ENCODE data around the gene CCDC40. TPM values are rescaled to one million over a fixed set of nuclear protein-coding genes. Genes with fewer than 3 reads are reported as not detected.

Gene CCDC40
- total RNA-seq, 1 experiment from 2014 or later: 14.2 TPM

GRCh38 chr17:80130992-80131391, 94.5 kb downstream of the CCDC40 start:
- POLR2A ChIA-PET (ENCODE audit: unreplicated experiment): no interaction called here
- Histone ChIP-seq H3K4me1 (replicated peaks; ENCODE audit: insufficient read depth) (no peaks in the 10 kb centered on the region), H4K20me1 (ENCODE audit: insufficient read depth) (no peaks in the 10 kb centered on the region), H3F3A (ENCODE audit: insufficient read depth, low read depth) (peaks cover 6% of the 10 kb centered on the region; the same call in 1 of the 2 replicates), H3K36me3 (ENCODE audit: low read depth) (no peaks in the 10 kb centered on the region), H3K4me2 (no peak overlapping the region), H3K9me2 (ENCODE audit: insufficient read depth) (no peaks in the 10 kb centered on the region), H2AFZ (no peak overlapping the region), H3K79me2 (ENCODE audit: low read depth) (no peaks in the 10 kb centered on the region), H3K9me3 (ENCODE audit: insufficient read depth, low read depth) (no peaks in the 10 kb centered on the region), H3K4me3 (no peak overlapping the region), H3K27ac (no peak overlapping the region), H3K27me3 (ENCODE audit: insufficient read depth, low read depth) (no peaks in the 10 kb centered on the region)
- BruUV-seq (replicated peaks): no TSS peak
- TF ChIP-seq EZH2 (IDR thresholded peaks at IDR 0.05; ENCODE audit: low read depth): no peak
- no peak for TF ChIP-seq CTCF (conservative IDR thresholded peaks at IDR 0.05)
- DNase-seq: no peak
- intact Hi-C loops (cut with micrococcal nuclease; ENCODE audit: unreplicated experiment): no loop called here
- CTCF ChIA-PET: no interaction called here

GRCh38 chr17:80132906-80133625, 96.6 kb downstream of the CCDC40 start:
- no peak overlapping the region for H2AFZ ChIP-seq
- H3F3A ChIP-seq (ENCODE audit: insufficient read depth, low read depth): peaks cover 6% of the 10 kb centered on the region; the same call in 1 of the 2 replicates
- H3K36me3 ChIP-seq (ENCODE audit: low read depth): no peaks in the 10 kb centered on the region
- no TSS peak for BruUV-seq (replicated peaks)
- no peaks in the 10 kb centered on the region for H4K20me1 ChIP-seq (ENCODE audit: insufficient read depth)
- no peak for TF ChIP-seq EZH2 (IDR thresholded peaks at IDR 0.05; ENCODE audit: low read depth)
- TF ChIP-seq CTCF (conservative IDR thresholded peaks at IDR 0.05): no peak
- intact Hi-C loops (cut with micrococcal nuclease; ENCODE audit: unreplicated experiment): no loop called here
- DNase-seq: no peak
- POLR2A ChIA-PET (ENCODE audit: unreplicated experiment): no interaction called here
- no peaks in the 10 kb centered on the region for H3K4me1 ChIP-seq (replicated peaks; ENCODE audit: insufficient read depth)
- H3K79me2 ChIP-seq (ENCODE audit: low read depth): no peaks in the 10 kb centered on the region
- no peaks in the 10 kb centered on the region for H3K27me3 ChIP-seq (ENCODE audit: insufficient read depth, low read depth)
- H3K4me3 ChIP-seq: no peak overlapping the region
- H3K27ac ChIP-seq: no peak overlapping the region
- no peak overlapping the region for H3K4me2 ChIP-seq
- CTCF ChIA-PET: no interaction called here
- no peaks in the 10 kb centered on the region for H3K9me2 ChIP-seq (ENCODE audit: insufficient read depth)
- no peaks in the 10 kb centered on the region for H3K9me3 ChIP-seq (ENCODE audit: insufficient read depth, low read depth)

- H3K36me3 ChIP-seq (ENCODE audit: low read depth): no peaks in the 10 kb centered on the region
- POLR2A ChIA-PET (ENCODE audit: unreplicated experiment): no interaction called here
Observed at GRCh38 chr17:80133626-80133970, 97.2 kb downstream of the CCDC40 start.

More at GRCh38 chr17:80133626-80133970, 97.2 kb downstream of the CCDC40 start:
- intact Hi-C loops (cut with micrococcal nuclease; ENCODE audit: unreplicated experiment): no loop called here
- Histone ChIP-seq H3K9me3 (ENCODE audit: insufficient read depth, low read depth) (no peaks in the 10 kb centered on the region), H3K27me3 (ENCODE audit: insufficient read depth, low read depth) (no peaks in the 10 kb centered on the region), H3K4me2 (no peak overlapping the region), H3K79me2 (ENCODE audit: low read depth) (no peaks in the 10 kb centered on the region), H4K20me1 (ENCODE audit: insufficient read depth) (no peaks in the 10 kb centered on the region), H2AFZ (no peak overlapping the region), H3K27ac (no peak overlapping the region), H3K4me3 (no peak overlapping the region), H3K4me1 (replicated peaks; ENCODE audit: insufficient read depth) (no peaks in the 10 kb centered on the region), H3K9me2 (ENCODE audit: insufficient read depth) (no peaks in the 10 kb centered on the region), H3F3A (ENCODE audit: insufficient read depth, low read depth) (peaks cover 6% of the 10 kb centered on the region; the same call in 1 of the 2 replicates)
- CTCF ChIA-PET: no interaction called here
- no peak for TF ChIP-seq EZH2 (IDR thresholded peaks at IDR 0.05; ENCODE audit: low read depth)
- no peak for TF ChIP-seq CTCF (conservative IDR thresholded peaks at IDR 0.05)
- no peak for DNase-seq
- BruUV-seq (replicated peaks): no TSS peak
